HCT116 (cell line): ENCODE measurements around the gene SLIT1. TPM values are rescaled to one million over a fixed set of nuclear protein-coding genes. Genes with fewer than 3 reads are reported as not detected.

ENCODE experiments used
- ATAC-seq: fragments of 200-7000 bp; cut with Tn5 transposase; 2 replicates; pipeline ENCODE4 v1.9.1; 2020; ENCODE audit warnings: mild to moderate bottlenecking, moderate library complexity
- BruUV-seq: library from RNA; stranded (reverse); fragments of 400-500 nt; replicated peaks from 2 replicates; lab custom pipeline; 2021; lab: Mats Ljungman, UMichigan
- CTCF ChIA-PET: fragments of 300-600 bp; sonication (Branson Sonifier 250); formaldehyde crosslinking; loops from one replicate; lab custom pipeline; 2021; ENCODE audit warnings: antibody characterized with exemption; lab: Charles Lee
- POLR2A ChIA-PET: fragments of 300-600, 350-600 bp; sonication (Branson Sonifier 250); formaldehyde crosslinking; loops from one replicate; lab custom pipeline; 2021; ENCODE audit warnings: antibody characterized with exemption; lab: Charles Lee
- RAD21 ChIA-PET, 2 experiments: fragments of 300-600 bp; sonication (Branson Sonifier 250); formaldehyde crosslinking; loops; one replicate each; lab custom pipeline; 2023; ENCODE audit warnings: low total read pairs in 2 of 2; ENCODE audit not compliant: uncharacterized antibody in 2 of 2, unreplicated experiment in 2 of 2, low non-redundant PET in 1 of 2; lab: Charles Lee
- DNase-seq: peaks from one replicate; pipeline ENCODE4 v3.0.0-alpha.2; 2010; ENCODE audit warnings: low read depth, low spot score
- H2AFZ ChIP-seq: fragments of 200-600 bp; shearing (Covaris generic), sonication (generic); 2 replicates; pipeline ENCODE4 v1.6.1; 2017; ENCODE audit warnings: low read depth, mixed run types, mixed read lengths, antibody characterized with exemption, low read length; ENCODE audit not compliant: poor library complexity, severe bottlenecking
- H3K27ac ChIP-seq: 2 replicates; pipeline ENCODE4 v1.5.1; 2012; ENCODE audit warnings: low read depth, low read length
- H3K27me3 ChIP-seq: fragments of 200-600 bp; sonication (generic); 2 replicates; pipeline ENCODE4 v1.6.1; 2016; ENCODE audit warnings: mixed run types, low read length, mixed read lengths; ENCODE audit not compliant: insufficient read depth
- H3K36me3 ChIP-seq, 2 experiments: fragments of 200-500 bp in 1 of 2; fragments of 200-600 bp in 1 of 2; sonication (Bioruptor generic) in 1 of 2; sonication (generic) in 1 of 2; 2 replicates each; pipeline versions ENCODE4 v1.5.1 to v1.6.1; 2014 to 2016; ENCODE audit warnings: low read length in 2 of 2, inconsistent platforms in 1 of 2, mixed read lengths in 1 of 2, mixed run types in 1 of 2; ENCODE audit not compliant: insufficient read depth in 2 of 2, control insufficient read depth in 1 of 2
- H3K4me1 ChIP-seq, 2 experiments: fragments of 200-600 bp in 1 of 2; sonication (generic) in 1 of 2; 2 replicates each; pipeline versions ENCODE4 v1.5.1 to v1.6.1; 2012 to 2017; ENCODE audit warnings: low read length in 2 of 2, inconsistent platforms in 1 of 2, mild to moderate bottlenecking in 1 of 2, mixed read lengths in 1 of 2, mixed run types in 1 of 2, moderate library complexity in 1 of 2; ENCODE audit not compliant: insufficient read depth in 2 of 2, control insufficient read depth in 1 of 2
- H3K4me2 ChIP-seq: fragments of 200-600 bp; sonication (generic); 2 replicates; pipeline ENCODE4 v1.6.1; 2017; ENCODE audit warnings: mixed run types, low read length, mixed read lengths
- H3K4me3 ChIP-seq, 2 experiments: fragments of 200-600 bp in 1 of 2; sonication (generic) in 1 of 2; replicated peaks in 1 of 2; 2 replicates each; pipeline ENCODE4 v1.5.1; 2011 to 2016; ENCODE audit warnings: low read length in 2 of 2, control low read depth in 1 of 2, low read depth in 1 of 2, mild to moderate bottlenecking in 1 of 2, mixed read lengths in 1 of 2, mixed run types in 1 of 2
- H3K79me2 ChIP-seq: fragments of 200-600 bp; sonication (generic); 2 replicates; pipeline ENCODE4 v1.6.1; 2017; ENCODE audit warnings: mild to moderate bottlenecking, mixed run types, low read length, moderate library complexity, mixed read lengths; ENCODE audit not compliant: insufficient read depth
- H3K9ac ChIP-seq: fragments of 200-600 bp; sonication (generic); 2 replicates; pipeline ENCODE4 v1.6.1; 2016; ENCODE audit warnings: low read length, mixed read lengths
- H3K9me2 ChIP-seq: fragments of 200-600 bp; sonication (generic), shearing (Covaris generic); 2 replicates; pipeline ENCODE4 v1.6.1; 2017; ENCODE audit warnings: mixed run types, mild to moderate bottlenecking, moderate library complexity; ENCODE audit not compliant: insufficient read depth
- H3K9me3 ChIP-seq, 2 experiments: fragments of 200-500 bp in 1 of 2; fragments of 200-600 bp in 1 of 2; sonication (Bioruptor generic) in 1 of 2; sonication (generic) in 1 of 2; 2 replicates each; pipeline ENCODE4 v1.6.1; 2014 to 2017; ENCODE audit warnings: low read length in 2 of 2, mixed read lengths in 2 of 2, inconsistent platforms in 1 of 2, low read depth in 1 of 2, mild to moderate bottlenecking in 1 of 2, mixed run types in 1 of 2, moderate library complexity in 1 of 2; ENCODE audit not compliant: control insufficient read depth in 1 of 2, insufficient read depth in 1 of 2
- H4K20me1 ChIP-seq: fragments of 200-600 bp; sonication (generic), shearing (Covaris generic); 2 replicates; pipeline ENCODE4 v1.6.1; 2017; ENCODE audit warnings: mixed run types, mild to moderate bottlenecking, moderate library complexity; ENCODE audit not compliant: insufficient read depth
- ATF3 ChIP-seq: IDR thresholded peaks from 2 replicates; pipeline ENCODE4 v1.6.1; 2012
- EGR1 ChIP-seq: IDR thresholded peaks from 2 replicates; pipeline ENCODE4 v1.6.1; 2012; ENCODE audit warnings: low read depth
- EZH2 ChIP-seq: fragments of 200-600 bp; sonication (generic); IDR thresholded peaks from 2 replicates; pipeline ENCODE4 v1.6.1; 2017; ENCODE audit warnings: antibody characterized with exemption, mixed run types
- FOSL1 ChIP-seq: IDR thresholded peaks from 2 replicates; pipeline ENCODE4 v1.6.1; 2012; ENCODE audit warnings: low read depth
- JUND ChIP-seq: IDR thresholded peaks from 2 replicates; pipeline ENCODE4 v1.6.1; 2012
- REST ChIP-seq: IDR thresholded peaks from 2 replicates; pipeline ENCODE4 v1.6.1; 2012; ENCODE audit warnings: low read depth
- TCF7L2 ChIP-seq: IDR thresholded peaks from 2 replicates; pipeline ENCODE4 v1.7.0; 2011; ENCODE audit warnings: borderline replicate concordance, inconsistent platforms; ENCODE audit not compliant: insufficient read depth, insufficient read length; ENCODE audit errors: extremely low read depth
- YY1 ChIP-seq: IDR thresholded peaks from 2 replicates; pipeline ENCODE4 v1.6.1; 2011; ENCODE audit warnings: low read length, low read depth, moderate library complexity, mild to moderate bottlenecking; ENCODE audit not compliant: insufficient replicate concordance; ENCODE audit errors: extremely low read depth
- ZBTB33 ChIP-seq: IDR thresholded peaks from 2 replicates; pipeline ENCODE4 v1.6.1; 2011; ENCODE audit warnings: mild to moderate bottlenecking, low read length, moderate library complexity; ENCODE audit not compliant: insufficient replicate concordance; ENCODE audit errors: extremely low read depth
- intact Hi-C: fragments of 100-400 bp; cut with micrococcal nuclease; formaldehyde crosslinking; loops from 2 replicates; pipeline ENCODE4 v1.10.0; 2022
- total RNA-seq: library from RNA; stranded (reverse); gene quantifications from one replicate; pipeline ENCODE4 v1.2.1, GENCODE V29; 2021; ENCODE audit not compliant: unreplicated experiment

SLIT1 gene
- total RNA-seq, 1 experiment from 2014 or later: 0.42 TPM

GRCh38 chr10:97165499-97165898 lies 20.3 kb downstream of the SLIT1 start:
- intact Hi-C loops: no loop called here
- CTCF ChIA-PET: no interaction called here
- BruUV-seq: no TSS peak
- no peak for ATAC-seq
- Histone ChIP-seq H3K4me3 (no peak overlapping the region), H3K9me2 (no peaks in the 10 kb centered on the region), H3K36me3 (no peaks in the 10 kb centered on the region), H3K27me3 (no peaks in the 10 kb centered on the region), H4K20me1 (no peaks in the 10 kb centered on the region), H3K4me2 (no peak overlapping the region), H2AFZ (no peak overlapping the region), H3K9me3 (no peaks in the 10 kb centered on the region), H3K4me1 (peaks cover 4 to 5% of the 10 kb centered on the region in 2 experiments; a peak in 2 of 4 replicates), H3K27ac (no peak overlapping the region), H3K79me2 (no peaks in the 10 kb centered on the region), H3K9ac (no peak overlapping the region)
- RAD21 ChIA-PET: no interaction called here
- POLR2A ChIA-PET: no interaction called here
- no peak for DNase-seq
- no peak for TF ChIP-seq EGR1
- no peak for TF ChIP-seq FOSL1
- no peak for TF ChIP-seq TCF7L2
- TF ChIP-seq JUND: no peak
- no peak for TF ChIP-seq REST
- TF ChIP-seq EZH2: no peak
- TF ChIP-seq ATF3: no peak
- TF ChIP-seq YY1: no peak
- TF ChIP-seq ZBTB33: no peak
